Measurements from ENCODE around the gene MRPL46.
"Not testable (repeated sequence)": the region's sequence is repeated elsewhere in the genome, so short reads cannot be mapped to it uniquely, and the experiment has no call there.

MRPL46 gene

DNA sequence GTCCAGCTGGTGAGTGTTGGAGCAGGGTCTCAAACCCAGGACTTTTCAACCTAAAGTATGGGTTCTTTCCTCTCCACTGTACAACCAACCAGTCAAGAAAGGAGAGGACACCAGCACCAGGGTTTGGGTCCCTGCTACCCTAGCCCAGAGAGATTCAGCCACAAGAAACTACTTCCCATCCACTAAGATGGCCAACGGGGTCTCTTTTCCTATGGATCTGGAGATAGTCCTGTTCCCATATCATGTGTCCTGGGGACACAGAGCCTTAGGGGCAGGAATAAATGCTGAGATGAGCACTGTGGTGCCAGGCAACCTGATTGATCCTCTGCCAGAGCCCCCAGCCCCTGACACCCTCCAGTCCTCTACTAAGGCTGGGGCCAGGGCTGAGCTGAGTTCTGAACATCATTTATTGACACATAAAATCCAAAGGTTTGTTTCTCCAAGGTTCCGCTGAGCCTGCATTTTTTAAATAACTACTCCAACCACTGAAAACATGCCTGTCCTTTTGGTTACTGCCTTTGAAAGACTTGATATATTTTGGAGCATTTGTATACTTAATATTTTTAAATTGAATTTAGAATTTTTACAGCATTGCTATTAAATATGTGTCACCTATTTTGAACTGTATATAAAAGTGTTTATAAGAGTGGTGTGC is 26.0 kb downstream of the MRPL46 start:
- DNase-seq (ENCODE audit: low read depth, low spot score) = no peak

DNA sequence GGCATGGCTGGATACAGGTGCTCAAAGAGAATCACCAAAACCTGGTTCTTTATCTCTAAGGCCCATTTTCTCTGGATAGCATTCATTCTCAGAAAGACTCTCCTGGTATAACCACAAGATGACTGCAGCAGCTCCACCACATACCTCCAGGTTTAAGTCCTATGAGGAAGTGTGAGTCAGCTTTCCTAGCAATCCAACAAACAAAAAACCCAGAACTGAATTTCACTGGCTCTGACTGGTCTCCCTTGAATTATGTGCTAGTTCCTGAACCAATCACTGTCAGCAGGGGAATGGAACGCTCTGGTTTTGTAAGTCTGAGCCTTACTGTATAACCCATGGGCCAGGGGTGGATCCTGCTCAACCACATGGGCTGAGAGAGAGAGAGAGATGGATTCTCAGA is 27.2 kb downstream of the MRPL46 start:
- DNase-seq (ENCODE audit: low read depth, low spot score) = no peak

DNA sequence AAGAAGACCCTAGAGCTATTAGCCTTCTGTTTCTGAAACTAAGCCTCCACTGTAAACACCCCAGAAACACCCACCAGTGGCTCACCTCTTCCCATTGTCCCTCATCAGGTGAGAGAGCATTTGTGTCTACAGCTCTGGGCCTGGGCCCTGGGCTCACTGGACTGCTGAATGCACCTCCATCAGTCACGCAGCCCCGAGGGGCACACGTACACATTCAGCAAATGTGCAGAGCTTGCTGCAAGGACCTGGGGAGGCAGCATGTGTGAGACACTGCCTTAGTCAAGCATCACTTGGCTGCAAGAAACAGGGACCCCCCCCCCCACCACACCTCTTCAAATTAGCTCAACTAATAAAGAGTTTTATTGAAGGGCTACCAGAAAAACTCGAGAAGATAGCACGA is 29.0 kb downstream of the MRPL46 start:
- no peak for DNase-seq (ENCODE audit: low read depth, low spot score)

DNA sequence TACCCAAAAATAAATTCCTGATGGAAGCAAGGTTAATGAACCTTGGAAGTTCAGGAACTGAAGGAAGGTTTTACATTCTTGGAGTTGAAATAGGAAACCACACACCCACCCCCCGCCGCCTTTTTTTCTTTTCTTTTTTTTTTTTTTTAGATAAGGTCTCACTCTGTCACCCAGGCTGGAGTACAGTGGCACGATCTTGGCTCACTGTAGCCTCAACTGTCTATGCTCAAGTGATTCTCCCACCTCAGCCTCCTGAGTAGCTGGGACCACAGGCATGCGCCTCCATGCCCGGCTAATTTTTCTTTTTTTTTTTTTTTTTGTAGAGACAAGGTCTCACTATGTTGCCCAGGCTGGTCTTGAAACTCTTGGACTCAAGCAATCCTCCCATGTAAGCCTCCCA is 33.1 kb downstream of the MRPL46 start:
- DNase-seq (ENCODE audit: low read depth, low spot score) = not testable (repeated sequence)

DNA sequence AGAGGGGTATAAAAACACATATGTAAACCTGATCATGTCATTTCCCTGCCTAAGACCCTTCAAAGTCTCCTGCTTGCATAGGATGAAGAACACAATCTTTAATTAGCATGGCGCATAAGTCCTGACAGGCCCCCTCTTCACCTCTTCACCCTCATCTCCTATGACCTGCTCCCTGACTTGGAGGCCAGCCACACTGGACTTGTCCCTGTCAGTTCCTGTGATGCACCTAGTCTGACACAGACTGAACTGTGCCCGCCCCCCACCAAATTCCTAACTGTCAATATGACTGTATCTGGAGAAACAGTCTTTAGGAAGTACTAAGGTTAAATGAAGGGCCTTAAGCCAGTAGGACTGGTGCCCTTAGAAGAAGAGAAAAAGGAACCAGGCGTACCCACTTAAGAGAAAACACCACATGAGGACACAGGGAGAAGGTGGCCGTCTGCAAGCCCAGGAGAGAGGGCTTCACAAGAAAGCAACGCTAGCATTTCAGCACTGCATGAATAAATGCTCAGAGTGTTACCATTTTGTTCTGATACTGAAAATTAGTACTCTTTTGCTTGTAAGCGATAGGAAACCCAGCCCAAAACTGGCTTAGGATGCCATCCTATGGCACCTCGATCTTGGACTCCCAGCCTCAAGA is 34.0 kb downstream of the MRPL46 start:
- no peak for DNase-seq (ENCODE audit: low read depth, low spot score)

DNA sequence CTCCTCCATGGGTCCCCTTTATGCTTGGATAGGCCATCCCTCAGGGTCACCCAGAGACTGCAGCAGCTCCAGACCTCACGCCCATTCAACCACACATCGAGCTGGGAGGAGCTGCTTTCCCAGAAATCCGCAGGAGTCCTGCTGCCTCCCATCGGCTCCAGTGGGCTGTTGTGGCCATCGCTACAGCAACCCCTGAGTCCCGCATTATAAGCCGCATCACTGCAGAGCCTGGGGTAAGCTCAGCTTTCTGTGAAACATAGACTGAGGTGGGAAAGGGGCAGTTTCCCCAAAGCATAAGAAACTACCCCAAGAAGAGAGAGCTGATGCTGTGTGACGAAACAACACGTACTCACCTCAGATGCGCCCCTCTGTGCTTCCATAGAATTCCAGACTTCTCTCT is 35.7 kb downstream of the MRPL46 start:
- DNase-seq (ENCODE audit: low read depth, low spot score) = no peak

DNA sequence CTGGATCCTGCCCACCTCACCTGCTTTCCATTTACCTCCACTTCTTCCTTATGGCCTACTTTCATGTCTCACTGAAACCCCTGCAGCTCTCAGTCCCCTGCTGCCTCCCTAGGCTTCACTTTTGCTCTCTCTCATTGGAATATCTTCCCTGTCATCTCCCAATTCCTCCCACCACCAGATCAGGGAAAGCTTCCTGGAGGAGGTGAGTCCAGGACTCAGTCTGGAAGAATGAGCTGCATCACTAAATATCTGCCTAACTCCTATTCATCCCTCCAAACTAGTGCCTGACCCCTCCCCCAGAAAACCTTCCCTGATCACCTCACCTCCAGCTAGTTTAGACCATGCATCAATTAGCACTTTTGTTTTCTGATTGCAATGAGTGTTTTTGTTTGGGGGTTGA is 37.1 kb downstream of the MRPL46 start:
- no peak for DNase-seq (ENCODE audit: low read depth, low spot score)

DNA sequence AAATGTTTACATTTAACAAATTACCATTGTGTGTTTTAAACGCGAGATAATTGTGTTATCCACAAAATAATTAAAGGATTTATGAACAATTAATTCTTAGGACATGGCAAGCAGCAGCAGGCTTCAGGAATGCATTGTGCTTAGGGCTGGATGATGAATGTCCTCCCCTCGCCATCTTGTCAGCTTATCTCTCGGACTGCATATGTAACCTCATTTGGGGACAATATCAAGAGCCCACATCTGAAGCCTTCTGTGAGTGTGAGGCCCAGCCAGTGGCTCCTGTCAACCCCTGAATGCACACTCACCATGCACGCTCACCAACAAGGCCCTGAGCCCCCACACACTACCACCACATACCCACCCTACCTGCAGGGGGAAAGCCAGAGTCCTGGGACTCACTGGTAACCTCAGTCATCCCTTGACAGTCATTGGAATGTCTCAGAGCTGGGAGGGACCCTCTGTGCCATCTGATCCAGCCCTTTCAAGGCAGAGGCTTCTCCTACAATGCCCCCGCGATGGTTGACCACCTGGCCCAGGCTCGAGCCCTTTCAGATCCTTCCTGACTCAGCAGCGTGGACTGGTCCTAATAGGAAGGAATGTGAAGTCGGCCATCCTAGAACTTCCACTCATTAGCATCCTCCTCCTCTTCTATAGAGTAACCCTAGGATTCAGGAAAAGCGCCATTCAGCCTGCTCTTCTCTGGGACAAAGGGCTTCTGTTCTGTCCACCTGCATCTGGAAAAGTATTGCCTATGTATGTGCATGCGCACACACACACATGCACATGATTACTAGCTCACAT is 38.2 kb downstream of the MRPL46 start:
- DNase-seq (ENCODE audit: low read depth, low spot score) = no peak

DNA sequence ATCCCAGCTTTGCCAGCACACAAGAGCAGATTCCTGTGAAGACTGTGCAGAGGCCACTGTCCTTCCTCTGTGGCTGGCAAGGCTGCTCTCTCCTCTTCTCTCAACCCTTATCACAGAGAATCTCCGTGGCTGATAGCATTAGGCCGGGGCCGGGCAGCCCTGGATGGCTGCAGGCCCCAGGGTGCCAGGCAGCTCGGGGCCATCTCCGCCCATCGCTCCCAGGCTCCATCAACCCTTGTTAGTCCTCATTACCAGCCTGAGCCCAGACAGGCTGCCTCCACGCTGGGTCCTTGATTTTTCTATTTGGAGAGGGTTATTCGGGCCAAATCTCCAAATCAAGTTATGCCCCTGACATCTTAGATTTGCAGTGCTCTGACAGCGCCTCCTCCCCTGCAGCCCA is 39.1 kb downstream of the MRPL46 start:
- DNase-seq (ENCODE audit: low read depth, low spot score) = no peak

DNA sequence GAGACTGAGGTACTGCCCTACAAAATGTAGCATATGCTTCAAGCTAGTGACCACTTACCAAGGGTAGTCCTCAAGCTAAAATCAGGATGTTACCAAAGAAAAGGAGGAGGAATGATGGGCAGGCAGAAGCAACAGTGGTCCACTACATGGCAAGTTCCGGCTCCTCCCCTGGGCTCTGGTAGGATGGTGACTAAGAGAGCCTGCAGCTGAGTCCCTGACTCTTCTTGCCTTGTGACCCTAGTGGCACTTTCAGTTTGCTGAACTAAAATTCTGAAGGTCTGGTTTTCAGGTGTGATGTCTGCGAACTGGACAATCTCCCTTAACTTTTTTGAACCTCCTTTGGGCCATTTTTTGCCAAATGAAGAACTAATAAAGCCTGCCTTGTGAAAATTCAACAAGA is 40.9 kb downstream of the MRPL46 start:
- no peak for DNase-seq (ENCODE audit: low read depth, low spot score)

DNA sequence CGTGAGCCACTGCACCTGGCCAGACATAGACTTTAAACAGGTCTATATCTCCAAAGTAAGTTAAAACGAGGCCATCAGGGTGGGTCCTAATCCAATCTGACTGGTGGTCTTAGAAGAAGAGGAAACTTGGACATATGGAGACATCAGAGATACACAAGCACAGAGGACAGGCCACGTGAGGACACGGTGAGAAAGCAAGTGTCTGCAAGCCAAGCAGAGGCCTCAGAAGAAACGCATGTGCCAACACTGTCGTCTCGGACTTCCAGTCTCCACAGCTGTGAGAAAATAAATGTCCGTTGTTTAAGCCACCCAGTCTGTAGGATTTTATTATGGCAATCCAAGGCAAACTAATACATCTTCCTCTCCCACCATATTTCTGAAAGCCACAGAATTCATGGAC is 43.9 kb downstream of the MRPL46 start:
- DNase-seq (ENCODE audit: low read depth, low spot score) = no peak

DNA sequence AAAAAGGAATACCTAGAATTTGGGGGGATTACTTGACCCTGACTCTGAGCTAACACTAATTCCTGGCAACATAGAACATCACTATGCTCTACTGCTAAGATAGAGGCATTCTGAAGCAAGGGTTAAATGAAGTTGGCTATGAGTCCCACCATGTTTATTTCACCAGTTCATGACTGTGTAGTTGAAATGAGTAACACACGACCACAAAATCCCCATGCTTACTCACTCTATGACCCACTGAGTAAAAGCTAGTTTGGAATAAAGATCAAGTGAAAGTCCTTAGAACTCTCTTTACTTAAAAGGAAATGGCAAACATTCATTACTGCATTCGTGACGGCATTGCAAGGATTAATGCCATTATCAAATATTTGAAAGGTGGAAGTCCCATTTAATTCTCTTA is 47.4 kb downstream of the MRPL46 start:
- DNase-seq (ENCODE audit: low read depth, low spot score) = no peak

Data from activated naive CD8-positive, alpha-beta T cell treated with anti-CD3 and anti-CD28 coated beads, Interleukin-2, amount 50 U/mL, for 16 hours (primary cell).